Endometrial microvascular endothelial cells (primary cell): ENCODE measurements around the gene CXCL12. TPM values are rescaled to one million over a fixed set of nuclear protein-coding genes. Genes with fewer than 3 reads are reported as not detected.

Source experiments
- in situ Hi-C: cut with HindIII; loops from 2 replicates; pipeline ENCODE4 v1.10.0; 2017; ENCODE audit warnings: low sequenced_read_pairs, low pct_unique_long_range_greater_than_20kb; ENCODE audit errors: inconsistent ontology term
- total RNA-seq: library from RNA; depleted of rRNA; stranded (reverse); fragments of >200 nt; gene quantifications from one replicate; pipeline ENCODE4 v1.2.3, GENCODE V29; 2015; ENCODE audit errors: inconsistent ontology term

Gene CXCL12
- total RNA-seq, 1 donor from 2014 or later, result 0.09 TPM

DNA sequence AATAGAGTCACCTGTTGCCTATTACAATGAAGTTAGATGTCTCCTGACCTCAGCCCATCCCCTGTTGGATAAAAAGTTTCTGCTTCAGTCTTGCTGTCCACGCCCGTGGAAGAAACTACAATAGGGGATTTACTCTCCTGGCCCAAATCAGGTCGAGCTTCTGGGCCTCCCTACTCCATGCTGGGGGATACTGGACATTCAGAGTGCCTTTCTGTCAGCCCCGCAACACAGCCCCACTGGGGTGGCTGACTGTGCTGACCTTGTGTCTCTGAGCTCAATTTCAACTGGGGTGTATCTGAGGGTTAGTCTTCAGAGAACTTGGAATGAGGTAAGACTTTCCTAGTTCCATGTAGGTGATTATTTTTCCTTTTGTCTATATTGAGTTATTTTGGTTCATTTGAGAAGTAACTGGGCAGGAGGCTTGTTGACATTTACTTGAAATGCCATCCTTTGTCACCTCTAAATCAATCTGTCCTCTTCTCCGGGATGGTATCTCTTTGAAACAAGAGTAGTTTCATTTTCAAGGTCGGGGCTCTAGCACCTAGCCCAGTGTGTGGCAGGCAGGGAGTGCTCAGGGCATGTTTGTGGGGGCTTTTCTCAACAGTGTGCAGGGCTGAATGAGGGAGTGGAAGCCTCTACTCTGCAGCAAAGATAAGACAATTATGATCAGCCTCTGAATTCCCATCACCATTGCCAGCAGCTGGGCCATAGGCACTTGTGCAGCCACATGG lies 17.7 kb upstream of the CXCL12 start:
- in situ Hi-C loops, result no loop called here

DNA sequence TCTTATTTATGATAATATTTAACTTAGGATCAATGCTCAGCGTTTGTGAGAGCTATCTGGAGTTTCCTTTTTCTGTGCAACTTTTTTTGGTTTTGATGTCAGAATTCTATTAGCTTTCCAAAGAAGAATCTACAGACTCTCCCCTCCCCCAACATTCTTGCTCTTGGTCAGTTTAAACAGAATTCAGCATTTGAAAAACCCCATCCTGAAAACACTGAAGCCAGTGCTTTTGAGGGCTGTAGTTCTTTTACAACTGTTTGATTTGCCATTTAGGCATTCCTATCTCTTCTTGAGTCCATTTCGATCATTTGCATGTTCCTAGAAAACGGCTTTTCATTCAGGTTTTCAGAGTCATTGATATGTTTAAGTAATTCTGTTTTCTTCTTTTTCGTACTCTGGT lies 15.6 kb upstream of the CXCL12 start:
- in situ Hi-C loops, result no loop called here

DNA sequence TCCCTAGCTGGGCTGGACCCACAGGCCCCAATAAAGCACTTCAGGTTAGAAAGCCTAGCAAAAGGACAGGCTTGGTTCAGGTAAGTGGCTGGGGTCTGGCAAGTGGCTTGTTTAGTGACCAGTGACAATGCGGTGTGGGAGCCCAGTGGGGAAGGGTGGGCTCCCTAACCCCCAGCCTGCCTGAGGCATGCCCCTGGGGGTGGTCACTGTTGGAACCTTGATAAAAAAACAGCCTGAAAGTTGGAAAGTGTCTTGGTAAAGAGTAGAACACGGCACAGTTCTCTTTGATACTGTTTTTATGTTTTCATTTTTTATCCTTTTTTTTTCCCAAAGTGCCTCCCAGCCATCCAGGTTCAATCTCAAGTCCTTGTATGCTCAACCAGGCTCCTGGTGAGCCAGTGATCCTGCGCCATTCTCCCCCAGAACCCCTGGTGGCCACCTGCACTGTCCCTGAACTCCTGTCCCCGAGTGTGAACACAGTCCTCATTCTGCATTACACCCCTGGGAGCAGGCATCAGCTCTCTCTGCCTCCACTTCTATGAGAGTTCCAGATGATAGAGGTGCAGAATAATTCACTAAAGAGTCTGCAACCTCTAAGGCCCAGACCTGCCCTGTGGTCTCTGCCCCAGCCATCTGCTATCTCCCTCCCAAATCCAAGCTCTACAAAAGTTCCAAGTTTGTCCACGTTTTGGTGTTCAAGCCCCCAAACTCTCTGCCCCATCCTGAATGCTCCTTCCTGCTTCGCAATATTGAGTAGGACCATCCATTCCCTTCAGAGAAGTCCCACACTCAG lies 15.0 kb upstream of the CXCL12 start:
- in situ Hi-C loops, result no loop called here

DNA sequence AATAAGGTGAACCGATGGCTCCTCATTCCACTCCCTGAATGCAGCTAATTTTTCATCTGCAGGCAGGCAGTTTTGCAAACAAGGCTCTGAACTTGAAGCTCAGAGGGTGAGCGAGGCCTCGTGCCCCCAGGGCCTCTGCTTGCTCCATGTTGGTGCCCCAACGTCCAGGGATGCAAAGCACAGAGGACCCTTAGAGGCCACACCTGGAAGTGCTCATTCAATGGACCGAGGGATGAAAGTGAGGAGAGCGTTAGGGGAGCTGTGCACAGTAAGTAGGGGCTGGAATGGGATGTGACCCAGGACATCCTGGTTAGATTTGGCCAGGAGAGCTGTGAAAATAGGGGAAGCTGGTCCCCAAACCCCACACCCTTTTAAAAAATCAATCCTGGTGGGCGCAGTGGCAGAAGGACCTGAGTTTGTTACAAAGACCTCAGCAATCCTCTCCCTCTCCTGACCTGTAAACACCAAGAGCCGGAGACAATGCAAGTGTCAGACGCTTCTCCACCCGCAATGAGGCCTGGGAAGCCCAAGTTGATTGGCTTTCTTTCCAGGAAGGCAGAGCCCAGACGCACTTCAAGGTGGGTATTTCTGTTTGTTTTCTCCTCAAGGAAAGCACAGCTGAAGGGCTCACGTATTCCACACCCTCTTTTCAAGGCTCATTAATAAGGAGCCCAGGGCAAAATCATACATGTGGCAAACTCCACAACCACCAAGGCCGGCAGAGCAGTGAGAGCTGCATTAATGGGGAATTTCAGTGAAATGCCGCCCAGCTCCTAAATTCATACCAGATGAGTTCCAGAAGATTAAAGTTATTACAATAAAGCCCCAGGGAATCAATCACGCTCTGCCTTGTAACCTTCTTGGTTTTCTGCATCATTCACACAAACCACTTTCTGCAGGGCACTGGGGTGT lies 14.1 kb upstream of the CXCL12 start:
- in situ Hi-C loops, result no loop called here

DNA sequence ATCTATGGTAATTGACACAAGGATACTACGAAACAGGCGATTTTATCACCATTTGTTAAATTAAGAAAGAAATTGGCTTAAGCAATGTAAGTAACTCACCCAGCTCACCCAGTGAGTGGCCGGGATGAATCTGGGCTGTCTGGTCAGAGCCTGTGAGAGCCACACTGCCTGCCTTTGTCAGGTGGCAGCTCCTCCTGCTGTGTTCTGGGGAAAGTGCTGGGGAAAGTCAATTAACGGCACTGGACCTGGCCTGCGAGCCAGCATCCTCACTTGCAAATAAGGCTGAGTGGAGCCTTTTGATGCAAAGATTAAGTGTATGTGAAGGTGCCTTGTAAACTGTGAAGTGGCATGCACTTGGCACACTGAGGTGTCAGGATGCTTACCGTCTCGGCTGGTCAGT lies 13.4 kb upstream of the CXCL12 start:
- in situ Hi-C loops, result no loop called here

DNA sequence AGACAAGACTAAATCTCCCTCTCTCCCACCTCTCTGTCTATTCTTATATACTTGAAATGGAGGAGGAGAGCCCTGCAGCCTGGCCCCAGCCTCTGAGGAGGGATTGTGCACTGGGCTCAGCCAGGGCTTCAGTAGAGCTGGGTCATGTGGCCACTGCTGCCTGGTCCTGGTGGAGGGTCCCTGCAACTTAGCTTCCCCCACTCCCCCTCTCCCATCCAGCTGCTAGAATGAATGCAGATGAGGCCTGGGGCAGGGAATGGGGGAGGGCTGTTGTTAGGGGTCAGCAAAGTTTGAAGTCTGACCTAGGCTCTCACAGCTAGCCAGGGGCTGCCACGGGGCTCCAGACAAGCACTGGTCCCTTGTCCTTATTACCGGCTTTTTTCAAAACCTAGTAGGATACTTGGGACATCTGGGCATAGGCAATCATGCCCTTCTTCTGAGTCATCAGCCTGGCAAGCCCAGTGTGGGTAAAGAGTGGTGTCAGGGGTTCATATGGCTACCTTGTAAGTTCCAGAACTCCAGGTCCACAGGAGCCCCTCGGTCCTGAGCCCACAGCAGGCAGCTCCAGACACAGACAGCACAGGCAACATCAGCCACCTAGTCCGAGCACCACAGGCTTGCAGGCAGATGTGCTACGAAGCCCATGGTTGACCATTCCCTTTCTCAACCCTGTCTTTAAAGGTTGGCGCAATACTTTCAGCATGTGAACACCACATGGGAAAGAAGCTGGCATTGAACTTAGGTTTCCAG lies 12.8 kb upstream of the CXCL12 start:
- in situ Hi-C loops, result no loop called here

DNA sequence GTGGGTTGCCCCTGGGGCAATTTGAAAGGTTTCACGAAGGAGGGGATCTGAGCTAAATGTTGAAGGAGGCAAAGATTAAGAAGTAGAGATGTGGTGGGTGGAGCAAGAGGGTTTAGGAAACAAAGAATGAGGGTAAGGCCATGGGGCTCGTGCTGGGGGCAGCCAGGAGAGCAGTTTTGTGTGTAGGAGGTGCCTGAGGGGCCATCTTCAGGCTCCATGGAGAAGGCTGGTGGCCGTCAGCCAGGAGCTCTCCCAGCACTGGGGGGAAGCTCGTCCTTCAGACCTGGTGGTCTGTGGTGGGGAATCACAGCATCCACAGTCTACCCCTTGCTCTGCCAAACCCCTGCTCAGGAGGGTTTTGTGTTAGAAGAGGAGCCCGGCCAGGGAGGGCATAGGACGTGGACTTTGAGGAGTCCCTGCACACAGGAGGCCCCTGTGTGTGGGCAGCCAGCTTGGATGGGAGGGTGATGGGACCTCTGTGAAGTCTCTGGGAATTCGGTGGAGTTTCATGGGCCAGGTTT lies 11.8 kb upstream of the CXCL12 start:
- in situ Hi-C loops, result no loop called here

DNA sequence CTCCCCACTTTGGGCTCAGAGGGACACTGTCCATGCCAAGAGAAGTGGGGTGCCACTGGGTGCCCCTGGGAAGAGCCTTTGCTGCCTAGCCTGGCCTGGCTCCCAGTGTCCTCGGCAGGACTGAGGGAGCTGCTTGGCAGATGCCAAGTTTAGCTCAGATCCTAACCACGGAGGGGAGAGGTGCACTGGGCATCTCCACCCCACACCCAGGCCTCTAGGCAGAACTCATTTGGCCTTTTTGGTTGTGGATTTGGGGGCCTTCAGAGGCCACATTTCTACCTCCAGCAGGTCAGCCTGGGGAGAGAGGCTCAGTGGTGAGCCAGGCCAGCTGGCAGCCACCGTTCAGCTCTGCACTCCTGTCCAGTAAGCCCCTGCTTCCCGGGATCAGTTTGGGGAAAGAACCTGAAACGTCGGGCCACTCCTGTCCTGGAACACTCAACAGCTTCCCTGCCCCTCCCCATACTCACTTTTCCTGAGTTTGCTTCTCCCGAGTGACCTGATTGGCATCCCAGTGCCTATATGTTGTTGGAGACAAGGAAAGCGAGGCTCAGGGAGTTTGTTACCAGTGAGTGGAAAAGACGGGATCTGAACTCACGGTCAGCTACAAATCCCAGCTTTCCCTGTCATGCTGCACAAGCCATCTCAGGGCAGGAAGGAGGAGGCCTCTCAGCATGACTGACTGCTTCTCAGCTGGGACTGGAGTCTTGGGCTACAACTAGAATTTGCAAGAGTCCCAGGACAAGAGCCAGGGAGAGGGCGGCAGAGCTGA lies 11.2 kb upstream of the CXCL12 start:
- in situ Hi-C loops, result no loop called here

DNA sequence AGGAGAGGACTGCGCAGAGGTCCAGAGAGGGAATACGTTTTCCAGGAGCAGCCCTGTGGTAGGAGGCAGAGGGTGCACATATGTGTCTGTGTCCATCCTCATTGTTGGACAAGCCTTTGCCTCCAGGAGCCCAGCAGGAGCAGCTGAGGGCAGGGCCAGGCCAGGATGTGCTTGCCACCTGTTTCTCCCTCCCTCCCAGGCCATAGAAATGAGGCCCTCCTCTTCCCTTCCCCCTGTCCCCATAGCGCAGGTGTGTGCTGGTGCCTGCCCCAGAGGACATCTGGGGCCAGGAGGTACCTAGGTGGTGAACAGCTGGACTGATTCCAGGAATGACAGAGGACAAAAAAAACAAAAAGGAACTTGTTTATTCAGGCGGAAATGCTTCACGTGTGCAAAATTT lies 10.5 kb upstream of the CXCL12 start:
- in situ Hi-C loops, result no loop called here

DNA sequence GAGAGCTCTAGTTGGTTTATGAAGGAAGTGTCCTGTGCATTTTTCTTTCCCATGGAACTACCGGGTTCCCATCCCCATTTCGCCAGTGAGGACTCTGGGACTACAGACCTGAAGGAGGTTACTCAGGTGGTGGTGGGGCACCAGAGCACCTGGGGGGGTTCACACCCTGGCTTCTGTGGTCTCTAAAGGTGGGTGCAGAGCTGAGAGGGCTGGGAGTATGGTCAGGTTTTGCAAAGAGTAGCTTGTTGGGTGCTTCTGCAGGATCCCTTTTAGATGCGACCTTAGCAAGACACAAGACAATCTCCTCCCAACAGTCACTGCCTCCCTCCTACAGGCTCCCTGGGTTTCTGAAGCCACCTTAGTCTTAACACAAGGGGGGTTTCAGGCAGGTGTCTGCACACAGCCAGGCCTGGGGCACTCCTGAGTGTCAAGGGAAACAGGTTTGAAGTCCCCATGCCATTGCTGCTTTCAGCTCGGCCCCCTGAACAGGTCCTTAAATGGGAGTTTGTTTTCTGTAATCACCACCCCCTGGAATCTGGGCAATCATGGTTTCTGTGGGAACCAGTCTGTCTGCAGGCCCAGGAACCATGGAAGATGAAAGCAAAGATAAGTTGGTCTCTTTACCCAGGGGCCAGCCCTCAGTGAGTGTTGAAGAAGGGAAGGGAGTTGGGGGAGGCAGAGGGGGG lies 9.9 kb upstream of the CXCL12 start:
- in situ Hi-C loops, result no loop called here

DNA sequence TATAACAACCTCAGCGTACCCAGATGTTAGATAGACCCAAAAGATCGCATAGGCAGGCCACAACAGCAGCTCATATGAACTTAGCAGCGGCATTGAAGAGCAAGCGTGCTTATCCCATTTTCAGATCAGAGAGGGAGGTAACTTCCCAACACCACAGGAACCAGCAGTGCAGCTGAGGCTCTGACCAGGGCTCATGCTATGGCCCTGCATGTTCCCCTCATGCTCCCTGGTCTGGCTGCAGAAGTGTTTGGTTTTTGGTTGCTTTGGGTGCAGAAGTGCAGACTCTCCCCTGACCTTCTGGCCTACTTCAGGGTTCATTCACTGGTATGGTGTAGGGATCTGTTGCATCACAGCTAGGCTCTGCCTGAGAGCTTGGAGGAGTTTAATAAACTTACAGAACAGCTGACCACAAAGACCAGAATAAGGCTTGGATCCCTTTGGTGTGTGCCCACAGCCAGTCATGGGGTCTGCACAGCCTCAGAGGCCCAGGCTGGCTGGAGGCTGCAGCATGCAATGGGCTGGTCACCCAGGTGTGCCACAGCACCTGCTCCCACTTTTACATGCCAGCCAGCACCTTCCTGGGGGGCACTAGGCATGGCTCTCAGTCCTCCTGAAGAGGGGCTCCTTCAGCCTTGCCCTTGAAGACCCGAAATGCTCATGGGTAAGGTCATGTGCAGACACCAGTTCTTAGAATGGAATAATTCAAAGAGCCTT lies 9.1 kb upstream of the CXCL12 start:
- in situ Hi-C loops, result no loop called here

DNA sequence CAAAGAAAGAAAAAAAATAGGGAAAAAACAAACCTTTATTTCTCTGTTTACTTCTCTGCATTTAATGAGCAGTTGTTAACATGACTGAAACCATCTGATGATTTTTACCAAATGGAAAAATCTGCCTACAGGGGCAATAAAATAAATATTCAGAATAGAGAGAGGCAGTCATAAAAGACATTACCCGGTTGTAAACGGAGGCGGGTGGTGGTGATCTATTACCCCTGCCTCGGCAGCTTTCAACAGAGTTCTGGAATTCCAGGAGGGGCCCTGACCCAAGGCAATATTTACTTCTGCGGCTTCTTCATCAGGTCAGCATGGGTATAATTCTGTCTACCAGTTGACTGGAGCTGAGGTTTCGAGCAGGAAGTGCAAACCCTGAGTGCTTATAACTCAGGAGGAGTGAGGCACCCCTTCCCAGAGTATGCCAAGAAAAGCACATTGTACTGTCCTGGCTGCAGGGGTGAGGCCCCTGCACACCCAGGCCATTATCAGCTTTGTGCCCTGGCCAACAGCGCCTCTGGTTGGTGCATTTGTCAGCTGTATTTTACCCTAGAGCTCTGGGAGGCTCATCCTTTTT lies 8.2 kb upstream of the CXCL12 start:
- in situ Hi-C loops, result no loop called here

DNA sequence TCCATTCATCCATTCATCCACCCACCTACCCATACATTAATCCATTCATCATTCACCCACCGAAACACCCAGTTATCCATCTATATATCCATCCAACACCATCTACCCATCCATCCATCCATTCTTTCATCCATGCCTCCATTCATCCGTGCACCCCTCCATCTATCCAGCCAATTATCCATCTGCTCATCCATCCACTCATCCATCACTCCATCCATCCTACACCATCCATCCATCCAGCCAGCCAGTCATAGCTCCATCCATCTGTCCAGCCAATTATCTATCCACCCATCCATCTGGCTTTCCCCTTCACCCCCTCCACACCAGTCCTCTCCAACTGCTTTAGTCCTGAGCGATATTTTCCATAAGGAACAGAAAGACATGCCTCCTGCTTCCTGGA lies 7.5 kb upstream of the CXCL12 start:
- in situ Hi-C loops, result no loop called here

DNA sequence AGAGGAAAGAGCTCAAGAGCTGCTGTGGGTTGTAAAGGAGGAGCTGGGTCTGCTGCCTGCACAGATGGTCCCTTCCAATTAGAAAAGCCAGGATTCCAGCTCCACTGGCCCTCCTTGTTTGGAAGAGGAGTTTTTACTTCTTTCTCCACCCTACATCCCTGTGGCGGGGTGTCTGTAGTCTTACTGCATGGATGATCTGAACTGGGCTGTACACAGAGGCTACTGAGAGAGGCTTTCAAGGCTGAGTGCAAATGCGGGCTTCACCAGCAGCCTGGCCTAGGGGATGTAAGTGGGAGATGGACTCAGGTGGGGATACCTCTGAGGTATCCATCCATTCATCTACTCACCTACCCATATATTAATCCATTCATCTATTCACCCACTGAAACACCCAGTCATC lies 7.1 kb upstream of the CXCL12 start:
- in situ Hi-C loops, result no loop called here

DNA sequence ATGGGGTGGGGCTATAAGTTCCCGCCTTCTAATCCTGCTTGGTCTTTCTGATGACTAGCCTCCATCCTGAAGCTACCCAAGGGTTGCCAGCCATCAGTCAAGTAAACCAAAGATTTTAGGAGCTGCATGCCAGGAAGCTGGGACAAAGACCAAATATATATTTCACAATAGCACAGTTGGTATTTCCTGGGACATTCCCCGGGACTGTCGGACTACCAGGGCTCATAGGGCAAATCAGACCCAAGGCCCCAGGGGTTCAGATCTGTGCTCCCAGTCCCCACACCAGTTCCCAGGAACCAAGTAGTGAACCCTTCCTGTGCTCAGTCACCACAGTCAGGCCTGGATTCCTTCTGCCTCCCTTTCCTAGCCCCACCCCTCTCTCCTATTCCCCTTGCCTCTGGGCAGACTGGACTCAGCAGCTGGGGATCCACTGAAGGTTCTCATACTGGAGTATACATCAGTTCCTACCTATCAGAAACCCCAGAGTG lies 5.7 kb upstream of the CXCL12 start:
- in situ Hi-C loops, result no loop called here

DNA sequence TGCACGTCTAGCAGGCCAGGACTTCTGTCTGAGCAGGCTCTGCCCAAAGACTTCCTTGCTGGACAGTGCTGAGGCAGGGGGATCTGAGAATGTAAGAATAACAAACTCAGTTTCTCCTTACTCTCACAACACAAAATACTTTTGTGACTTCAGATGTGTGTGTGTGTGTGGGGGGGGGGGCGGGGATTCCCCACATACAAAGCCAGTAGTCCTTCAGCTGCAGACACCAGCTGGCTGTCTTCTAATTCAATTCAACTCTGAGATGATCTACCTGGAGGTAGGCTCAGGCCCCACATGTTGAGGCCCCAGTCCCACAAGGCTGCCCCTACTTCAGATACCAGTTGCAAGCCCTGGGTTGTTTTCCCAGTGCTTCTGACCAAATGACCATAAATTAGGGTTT lies 4.7 kb upstream of the CXCL12 start:
- in situ Hi-C loops, result no loop called here
